Choroid plexus epithelial cell (primary cell): ENCODE results near the gene SIX5.

Source experiments
- DNase-seq: peaks from one replicate; pipeline ENCODE4 v3.0.0-alpha.2; 2010; ENCODE audit warnings: low read depth
- H3K4me3 ChIP-seq: 2 replicates; pipeline ENCODE4 v1.5.1; 2011; ENCODE audit warnings: low read depth, mild to moderate bottlenecking, control low read depth, low read length, moderate library complexity
- CTCF ChIP-seq: conservative IDR thresholded peaks from 2 replicates; pipeline ENCODE4 v1.5.1; 2011; ENCODE audit warnings: low read depth, mild to moderate bottlenecking, control low read depth, inconsistent platforms, low read length, moderate library complexity

The SIX5 gene

DNA sequence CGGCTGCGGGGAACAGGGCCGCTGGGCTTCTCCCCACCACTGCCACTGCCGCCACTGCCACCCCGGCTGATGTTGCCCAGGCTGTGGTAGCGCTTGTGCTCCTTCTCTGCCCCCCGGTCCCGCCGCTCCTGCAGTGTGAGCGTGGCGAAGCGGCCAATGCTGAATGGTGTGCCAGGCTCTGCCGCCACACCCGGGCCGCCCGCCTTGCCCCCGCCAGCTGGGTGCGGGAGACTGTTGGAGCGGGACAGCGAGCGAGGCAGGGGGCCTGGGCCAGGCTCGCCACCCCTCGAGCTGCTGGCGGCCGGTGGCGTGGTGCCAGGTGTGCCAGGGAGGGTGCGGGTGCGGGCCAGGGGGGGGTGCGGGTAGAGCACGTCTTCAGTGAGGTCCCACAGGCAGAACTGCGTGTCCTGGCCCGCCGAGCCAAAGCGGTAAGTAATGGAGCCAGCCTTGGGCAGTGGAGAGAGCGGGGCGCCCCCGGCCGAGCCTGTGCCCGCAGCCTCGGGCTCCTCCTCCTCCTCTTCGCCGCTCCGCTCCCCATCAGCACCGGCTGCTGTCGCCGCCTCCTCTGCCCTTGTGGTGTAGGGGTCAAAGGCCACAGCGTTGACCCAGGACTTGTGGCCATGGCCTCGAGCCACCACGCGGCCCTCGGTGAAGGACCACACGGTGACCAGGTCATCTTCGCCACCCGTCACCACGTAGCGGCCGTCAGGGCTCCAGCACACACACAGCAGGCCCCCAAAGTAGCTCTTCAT, 16.9 kb upstream of the SIX5 start:
- no peak for DNase-seq
- no peak for TF ChIP-seq CTCF
- no peak overlapping the region for H3K4me3 ChIP-seq

- no peak overlapping the region for H3K4me3 ChIP-seq
- no peak for DNase-seq
Observed at GRCh38 chr19:45785097-45785496, 16.0 kb upstream of the SIX5 start.

DNA sequence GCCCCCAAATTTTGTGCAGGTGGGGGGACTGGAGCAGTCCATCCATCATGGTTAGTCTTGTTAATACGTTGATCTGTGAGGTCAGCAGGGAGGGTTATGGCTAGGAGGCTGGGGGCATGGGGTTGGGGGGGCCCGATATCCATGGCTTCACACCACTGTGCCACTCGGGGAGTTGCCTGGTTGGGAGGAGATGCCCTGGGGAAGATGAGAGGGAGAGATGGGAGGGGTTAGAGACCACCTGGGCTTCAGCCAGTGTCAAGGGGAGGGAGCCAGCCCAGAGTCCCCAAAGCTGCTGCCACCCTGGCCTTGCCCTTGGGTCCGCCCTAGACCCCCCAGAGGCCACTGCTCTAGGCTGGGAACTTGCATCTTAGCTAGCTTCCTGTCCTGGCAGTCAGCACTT, 15.0 kb upstream of the SIX5 start:
- no peak for TF ChIP-seq CTCF
- DNase-seq = no peak

More at GRCh38 chr19:45785097-45785496, 16.0 kb upstream of the SIX5 start:
- TF ChIP-seq CTCF = no peak

DNA sequence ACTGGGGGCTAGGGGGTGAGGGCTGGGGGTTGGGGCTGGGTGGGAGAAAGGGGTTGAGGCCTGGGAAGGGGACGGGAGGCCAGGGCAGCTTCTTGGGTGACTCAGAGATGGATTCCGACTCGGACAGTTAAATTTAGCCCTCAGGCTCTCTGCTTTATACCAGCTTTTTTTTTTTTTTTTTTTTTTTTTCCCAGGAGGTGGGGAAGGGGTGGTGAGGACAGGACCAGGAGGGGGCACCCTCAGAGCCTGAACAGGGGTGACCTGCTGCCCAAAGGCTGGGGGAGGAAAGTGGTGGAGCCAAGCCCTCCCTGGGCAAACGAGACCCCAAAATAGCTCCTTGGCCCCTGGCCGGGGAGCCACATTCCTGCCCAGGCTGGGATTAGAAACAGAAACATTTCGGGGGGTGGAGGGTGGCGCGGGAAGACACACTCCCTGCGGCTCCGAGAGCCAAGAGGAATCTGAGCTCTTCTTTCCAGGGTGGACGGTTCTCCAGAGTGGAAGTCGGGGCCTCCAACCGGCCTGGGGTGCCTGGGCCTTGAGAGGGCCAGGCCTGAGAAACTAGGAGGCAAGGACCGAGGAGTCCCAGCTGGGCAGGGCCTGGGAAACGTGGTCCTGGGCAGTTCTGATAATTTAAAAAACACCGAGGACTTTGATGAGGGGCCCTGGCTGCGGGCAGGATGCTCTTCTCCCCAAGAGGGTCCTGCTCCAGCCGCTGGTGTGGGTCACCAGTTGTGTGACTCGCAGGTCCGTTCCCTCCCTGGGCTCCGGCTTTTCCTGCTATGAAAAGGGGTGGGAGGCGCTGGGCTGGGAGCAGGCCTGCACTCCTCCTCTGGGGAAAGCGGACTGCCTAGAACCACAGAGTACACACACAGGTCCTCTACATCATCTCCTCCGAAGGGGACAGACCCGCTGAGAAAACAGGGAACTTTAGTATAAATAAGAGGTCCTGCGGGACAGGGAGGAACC, 14.1 kb upstream of the SIX5 start:
- TF ChIP-seq CTCF = no peak
- peak; percentile 67 for DNase-seq
- peak overlapping the region; percentile 64 for H3K4me3 ChIP-seq

More for the DNA sequence above, 15.0 kb upstream of the SIX5 start:
- H3K4me3 ChIP-seq = no peak overlapping the region

- DNase-seq = no peak
- no peak for TF ChIP-seq CTCF
- H3K4me3 ChIP-seq = peak within 1 kb of the TSS; percentile 64
Observed at GRCh38 chr19:45782162-45782691, 13.2 kb upstream of the SIX5 start, which contains the start of gene DMPK. DMPK (minus strand) TSS chr19:45782490; CDS start chr19:45782352, 138 bp downstream.

- no peak for DNase-seq
- no peak for TF ChIP-seq CTCF
- peak overlapping the region; percentile 64 for H3K4me3 ChIP-seq
Observed at GRCh38 chr19:45781214-45782161, 12.4 kb upstream of the SIX5 start.
